HT-29 (cell line): ENCODE measurements around the gene PCGF1. TPM values are rescaled to one million over a fixed set of nuclear protein-coding genes. Genes with fewer than 3 reads are reported as not detected.
"Not testable (repeated sequence)": the region's sequence is repeated elsewhere in the genome, so short reads cannot be mapped to it uniquely, and the experiment has no call there.

Experiments
- DNase-seq: peaks from one replicate; pipeline ENCODE4 v3.0.0-alpha.2; 2015; ENCODE audit warnings: low spot score
- total RNA-seq: library from RNA; depleted of rRNA; stranded (reverse); fragments of >200 nt; shearing (Covaris generic); gene quantifications from 2 replicates; pipeline ENCODE4 v1.2.3, GENCODE V29; 2014; rRNA removed

Gene PCGF1
- total RNA-seq, 1 experiment from 2014 or later, result 20.1 TPM

- no peak for DNase-seq
Measured at GRCh38 chr2:74472945-74473258, 34.6 kb downstream of the PCGF1 start.

GRCh38 chr2:74472086-74472944 is 35.2 kb downstream of the PCGF1 start, which contains the start of gene MRPL53:
Gene MRPL53, minus strand, starts transcription at chr2:74472680. Its CDS starts 20 bp downstream, at chr2:74472660.
- peak; percentile 97 for DNase-seq

GRCh38 chr2:74471332-74472065 is 36.0 kb downstream of the PCGF1 start:
- no peak for DNase-seq

- not testable (repeated sequence) for DNase-seq
Measured at GRCh38 chr2:74470742-74471141, 36.8 kb downstream of the PCGF1 start.

DNA sequence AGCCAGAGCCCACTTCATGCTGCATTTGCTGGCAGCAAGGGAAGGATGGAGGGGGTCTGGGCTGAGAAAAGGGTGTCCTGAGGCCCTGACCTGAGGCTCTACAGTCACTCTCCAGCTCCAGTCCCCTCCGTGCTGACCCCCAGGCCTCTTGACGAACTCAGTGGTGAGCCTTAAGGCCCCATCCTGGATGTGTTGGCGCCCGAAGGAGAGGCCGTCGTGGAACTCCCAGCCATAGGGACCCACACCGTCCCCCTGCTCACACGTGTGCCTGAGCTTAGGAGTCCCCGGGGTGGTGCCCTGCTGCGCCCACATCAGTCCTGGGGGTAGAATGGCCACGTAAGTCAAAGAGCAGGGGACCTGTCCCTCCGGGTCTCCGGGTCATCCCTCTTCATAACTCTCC is 43.1 kb downstream of the PCGF1 start:
- no peak for DNase-seq

GRCh38 chr2:74462786-74463105 is 44.7 kb downstream of the PCGF1 start:
- no peak for DNase-seq

DNA sequence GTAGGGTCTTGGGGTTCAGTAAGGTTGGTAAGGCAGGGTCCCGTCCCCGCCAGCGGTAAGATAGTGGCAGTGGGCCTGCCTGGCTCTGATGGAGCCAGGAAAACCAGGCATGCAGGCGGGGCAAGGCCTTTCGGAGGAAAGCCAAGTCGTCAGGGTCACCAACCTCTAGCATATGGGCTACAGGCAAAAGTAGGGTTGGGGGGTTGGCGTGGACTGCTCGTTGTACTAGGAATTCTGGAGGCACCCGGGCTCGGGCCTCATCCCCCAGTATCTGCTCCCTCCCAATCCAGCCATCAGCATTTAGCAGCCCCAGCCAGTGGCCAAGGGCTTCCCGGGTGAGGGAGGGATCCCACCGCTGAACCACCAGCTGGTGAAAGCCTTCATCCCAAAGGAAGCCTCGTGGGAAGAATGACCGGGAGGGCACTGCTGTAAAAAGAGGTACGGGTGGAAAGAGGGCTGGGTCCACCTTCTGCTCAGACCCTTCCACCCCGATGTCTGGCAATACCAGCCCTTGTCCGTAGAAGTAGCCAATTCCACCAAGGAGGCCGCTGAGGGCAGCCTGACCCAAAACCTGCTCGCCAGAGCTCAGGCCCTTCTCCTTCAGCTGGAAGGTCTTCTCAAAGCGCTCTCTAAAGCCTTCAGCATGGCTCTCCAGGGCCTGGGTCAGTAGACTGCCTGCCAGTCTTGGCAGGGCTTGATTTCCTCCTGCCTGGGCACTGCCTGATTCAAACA is 45.3 kb downstream of the PCGF1 start:
- DNase-seq, result no peak

DNA sequence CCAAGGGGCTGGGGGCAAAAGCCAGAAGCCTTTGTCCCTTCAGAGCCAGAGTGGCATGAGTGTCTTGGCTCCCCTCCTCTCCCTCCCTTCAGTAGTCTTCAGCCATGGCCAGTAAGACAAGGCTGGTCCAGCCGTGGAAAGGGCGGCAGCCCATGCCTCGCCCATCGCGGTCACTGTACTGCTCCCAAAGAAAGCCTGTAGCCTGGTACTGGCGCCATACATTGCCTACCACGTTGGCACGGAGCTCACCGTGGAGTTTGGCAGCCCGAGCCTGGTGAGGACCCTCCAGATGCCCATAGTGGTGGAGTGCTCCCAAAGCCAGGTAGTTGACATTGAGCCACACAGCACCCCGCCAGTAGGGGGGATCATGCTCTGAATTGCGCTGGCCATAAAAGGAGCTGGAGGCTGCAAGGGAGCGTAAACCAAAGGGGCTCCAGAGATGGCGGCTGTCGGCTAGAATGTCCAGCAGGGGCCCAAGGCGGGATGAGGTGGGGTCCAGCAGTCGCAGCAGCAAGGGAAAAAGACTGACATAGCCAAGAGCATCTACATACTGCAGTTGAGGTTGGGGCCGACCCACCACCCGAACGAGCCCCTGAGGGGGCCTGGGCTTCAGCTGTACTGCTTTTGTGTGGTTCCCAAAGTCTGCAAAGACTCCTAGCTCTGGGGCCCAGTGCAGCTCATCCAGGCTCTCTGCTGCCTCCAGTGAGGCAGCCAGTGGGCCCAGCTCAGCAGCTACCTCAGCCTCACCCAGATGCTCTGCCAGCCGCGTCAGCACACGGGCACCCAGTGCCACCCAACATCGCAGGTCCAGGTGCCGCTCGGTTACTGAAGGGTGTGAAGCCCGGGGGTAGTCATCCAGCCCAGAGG is 46.1 kb downstream of the PCGF1 start:
- no peak for DNase-seq

- DNase-seq, result not testable (repeated sequence)
Measured at GRCh38 chr2:74460187-74460586, 47.3 kb downstream of the PCGF1 start.

DNA sequence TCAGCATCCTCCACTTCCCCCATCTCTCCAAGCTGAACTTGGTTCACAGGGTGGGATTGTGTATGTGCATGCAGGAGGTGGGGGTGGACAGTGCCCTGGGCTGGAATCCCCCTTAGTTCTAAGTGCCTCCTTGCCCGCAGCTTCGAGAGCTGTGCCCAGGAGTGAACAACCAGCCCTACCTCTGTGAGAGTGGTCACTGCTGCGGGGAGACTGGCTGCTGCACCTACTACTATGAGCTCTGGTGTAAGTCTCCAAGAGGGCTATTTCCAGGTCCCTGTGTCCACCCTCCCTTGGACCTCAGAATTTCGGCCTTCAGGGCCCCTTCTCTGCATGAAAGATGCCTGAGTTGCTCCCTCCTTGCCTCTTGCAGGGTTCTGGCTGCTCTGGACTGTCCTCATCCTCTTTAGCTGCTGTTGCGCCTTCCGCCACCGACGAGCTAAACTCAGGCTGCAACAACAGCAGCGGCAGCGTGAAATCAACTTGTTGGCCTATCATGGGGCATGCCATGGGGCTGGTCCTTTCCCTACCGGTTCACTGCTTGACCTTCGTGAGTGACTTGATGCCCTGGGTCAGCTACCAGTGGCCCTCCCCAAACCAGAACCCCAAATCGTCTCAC is 47.9 kb downstream of the PCGF1 start:
- not testable (repeated sequence) for DNase-seq

DNA sequence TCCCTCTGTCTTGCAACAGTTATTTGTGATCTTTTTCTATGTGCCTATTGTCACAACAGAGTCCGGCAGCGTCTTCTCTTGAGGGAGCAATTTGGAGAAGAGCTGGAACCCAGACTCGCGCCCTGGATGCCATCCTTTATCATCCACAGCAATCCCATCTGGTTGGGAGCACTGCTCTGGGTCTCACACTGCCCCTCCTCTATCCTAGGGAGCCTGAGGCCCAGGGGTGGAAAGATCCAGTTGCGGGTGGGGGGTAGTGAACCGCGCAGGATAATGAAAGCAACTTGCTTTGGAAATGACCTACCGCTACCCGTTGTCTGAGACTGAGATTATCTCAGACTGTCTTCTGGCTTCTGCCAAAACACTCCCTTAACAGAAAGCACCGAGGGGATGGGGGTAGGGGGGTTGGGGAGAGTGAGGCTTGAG is 48.5 kb downstream of the PCGF1 start:
- DNase-seq, result no peak

- peak; percentile 100 for DNase-seq
Measured at GRCh38 chr2:74458132-74458937, 49.2 kb downstream of the PCGF1 start, which contains the start of gene WBP1. Gene WBP1, plus strand, starts transcription at chr2:74458438. Its CDS starts 165 bp downstream, at chr2:74458603.

- DNase-seq, result peak; percentile 80
Measured at GRCh38 chr2:74457549-74458131, 49.9 kb downstream of the PCGF1 start.

DNA sequence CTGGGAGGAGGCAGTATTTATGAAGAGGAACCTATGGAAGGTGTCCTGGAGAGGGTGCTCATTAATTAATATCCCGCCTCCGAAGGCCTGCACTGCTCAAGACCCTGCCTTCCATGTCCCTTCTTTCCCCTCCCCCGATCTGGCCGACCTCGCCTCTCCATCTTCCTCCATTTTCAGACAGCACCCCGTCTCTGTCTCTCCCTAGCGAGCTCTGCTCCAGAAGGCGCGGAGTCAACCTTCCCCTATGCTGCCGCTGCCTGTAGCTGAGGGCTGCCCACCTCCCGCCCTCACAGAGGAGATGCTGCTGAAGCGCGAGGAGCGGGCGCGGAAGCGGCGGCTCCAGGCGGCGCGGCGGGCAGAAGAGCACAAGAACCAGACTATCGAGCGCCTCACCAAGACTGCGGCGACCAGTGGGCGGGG is 50.4 kb downstream of the PCGF1 start:
- no peak for DNase-seq

Other genes starting within 250 kb of the PCGF1 start
- 0.36 TPM in 1 of 2 replicates, not detected in the other for gene SLC4A5, start 164.3 kb downstream of the PCGF1 start, total RNA-seq
- gene DCTN1, start 127.4 kb downstream of the PCGF1 start, total RNA-seq, result 48.7 and 52.5 TPM in 2 replicates
- gene C2orf81, start 86.1 kb downstream of the PCGF1 start, total RNA-seq, result 3.2 and 3.9 TPM in 2 replicates
- 50.8 and 52.3 TPM in 2 replicates for gene WDR54, start 86.0 kb downstream of the PCGF1 start, total RNA-seq
- gene RTKN, start 65.8 kb downstream of the PCGF1 start, total RNA-seq, result 115 and 128 TPM in 2 replicates
- gene INO80B, start 52.6 kb downstream of the PCGF1 start, total RNA-seq, result 26.0 and 34.6 TPM in 2 replicates
- gene WBP1, start 49.3 kb downstream of the PCGF1 start, total RNA-seq, result 71.2 and 76.1 TPM in 2 replicates
- 84.7 and 91.9 TPM in 2 replicates for gene MOGS, start 42.3 kb downstream of the PCGF1 start, total RNA-seq
- 39.4 and 55.2 TPM in 2 replicates for gene MRPL53, start 35.0 kb downstream of the PCGF1 start, total RNA-seq
- 26.7 and 31.9 TPM in 2 replicates for gene CCDC142, start 24.7 kb downstream of the PCGF1 start, total RNA-seq
- 12.8 and 13.4 TPM in 2 replicates for gene TTC31, start 24.6 kb downstream of the PCGF1 start, total RNA-seq
- 4.8 and 5.0 TPM in 2 replicates for gene LBX2, start 8.1 kb downstream of the PCGF1 start, total RNA-seq
- 0.08 TPM in 1 of 2 replicates, not detected in the other for gene TLX2, start 6.8 kb upstream of the PCGF1 start, total RNA-seq
- gene DQX1, start 18.5 kb upstream of the PCGF1 start, total RNA-seq, result 0.47 and 1.3 TPM in 2 replicates
- gene AUP1, start 22.0 kb upstream of the PCGF1 start, total RNA-seq, result 222 and 224 TPM in 2 replicates
- gene HTRA2, start 22.2 kb upstream of the PCGF1 start, total RNA-seq, result 44.7 and 49.2 TPM in 2 replicates
- 0.74 and 2.2 TPM in 2 replicates for gene LOXL3, start 46.2 kb upstream of the PCGF1 start, total RNA-seq
- gene DOK1, start 47.0 kb upstream of the PCGF1 start, total RNA-seq, result 17.9 and 18.3 TPM in 2 replicates
- gene M1AP, start 140.6 kb upstream of the PCGF1 start, total RNA-seq, result not detected in 2 replicates
- 0.76 and 2.5 TPM in 2 replicates for gene SEMA4F, start 146.6 kb upstream of the PCGF1 start, total RNA-seq